GM12873 (cell line): ENCODE data around the gene MFSD11.

Experiments
- CTCF ChIP-seq: IDR thresholded peaks from 2 replicates; pipeline ENCODE4 v1.5.1; 2012; ENCODE audit warnings: low read depth, mild to moderate bottlenecking, moderate library complexity, low read length, control low read depth; ENCODE audit not compliant: insufficient read depth; ENCODE audit errors: missing control alignments

Gene MFSD11

GRCh38 chr17:76720941-76721340, 17.0 kb upstream of the MFSD11 start:
- no peak for TF ChIP-seq CTCF

GRCh38 chr17:76721463-76721862, 16.5 kb upstream of the MFSD11 start:
- no peak for TF ChIP-seq CTCF

GRCh38 chr17:76722279-76722678, 15.6 kb upstream of the MFSD11 start:
- TF ChIP-seq CTCF: no peak

GRCh38 chr17:76723812-76724211, 14.1 kb upstream of the MFSD11 start:
- no peak for TF ChIP-seq CTCF

GRCh38 chr17:76725580-76726230, 12.2 kb upstream of the MFSD11 start:
- TF ChIP-seq CTCF: no peak

GRCh38 chr17:76726231-76726775, 11.6 kb upstream of the MFSD11 start, which contains the start of gene JMJD6:
JMJD6 (minus strand) TSS chr17:76726606; CDS start chr17:76726475, 131 bp downstream.
- TF ChIP-seq CTCF: no peak

GRCh38 chr17:76726776-76727718, 10.9 kb upstream of the MFSD11 start, which contains the start of gene METTL23:
METTL23 (plus strand) TSS chr17:76726839; CDS start chr17:76729711, 2,872 bp downstream.
- peak; percentile 77 for TF ChIP-seq CTCF
